Transverse colon (tissue), 3 donors: ENCODE results near the gene ANXA10.

Experiments
- CTCF ChIP-seq, 5 experiments: fragments of 200-600 bp in 3 of 5; fragments of 450-650 bp in 2 of 5; sonication (generic) in 3 of 5; IDR thresholded peaks; 1 replicate in 2 of 5; 2 replicates in 3 of 5; pipeline ENCODE4 v1.5.1; 2016 to 2017; ENCODE audit warnings: antibody characterized with exemption in 5 of 5, inconsistent platforms in 3 of 5, mild to moderate bottlenecking in 2 of 5, moderate library complexity in 1 of 5
- POLR2A ChIP-seq: fragments of 450-650 bp; IDR thresholded peaks from one replicate; pipeline ENCODE4 v1.6.1; 2016; ENCODE audit warnings: antibody characterized with exemption, mild to moderate bottlenecking, moderate library complexity

GRCh38 chr4:168074861-168075260 is 17.5 kb upstream of the ANXA10 start:
- TF ChIP-seq CTCF (IDR thresholded peaks at IDR 0.05) (no peak), POLR2A (no peak)
